Right cardiac atrium (tissue), 5 donors: ENCODE results near the gene OR52D1. TPM values are rescaled to one million over a fixed set of nuclear protein-coding genes. Genes with fewer than 3 reads are reported as not detected.

Experiments
- polyA plus RNA-seq: library from polyadenylated mRNA; stranded (reverse); fragments of 200-250 nt; gene quantifications from one replicate; pipeline ENCODE4 v1.2.3, GENCODE V29; 2013
- total RNA-seq, 4 donors: library from RNA; stranded (reverse); fragmentation: NEBNext Ultra II Directional; extraction: Animal tissue kit (Norgen Biotek cat#: 25700); gene quantifications; one replicate each; pipeline ENCODE4 v1.2.1, GENCODE V29; 2021
- donor health status: healthy with polysubstance abuse.
- donor health status: DM: no; HTN: yes; CAD: no.
- donor health status: DM: no; HTN: no; CAD: no.
- donor health status: DM: no; HTN: yes; CAD: no; lungs with severe emphysema.
- donor health status: DM: yes; HTN: yes; CAD: no.

OR52D1 gene
- total and polyA plus RNA-seq, 5 donors: not detected

Other genes starting within 250 kb of the OR52D1 start
- gene HBG1, start 238.8 kb upstream of the OR52D1 start, total RNA-seq: not detected
- gene HBG1, start 238.8 kb upstream of the OR52D1 start, polyA plus RNA-seq: not detected
- gene HBG2, start 233.9 kb upstream of the OR52D1 start, total RNA-seq: 1 to 10 TPM in 1 of 4 donors, under 1 TPM in 1, not detected in 2; 0.44 to 1.1 TPM
- gene HBG2, start 233.9 kb upstream of the OR52D1 start, polyA plus RNA-seq: 0.27 TPM
- not detected for gene HBE1, start 218.7 kb upstream of the OR52D1 start, total RNA-seq
- 0.11 TPM for gene HBE1, start 218.7 kb upstream of the OR52D1 start, polyA plus RNA-seq
- not detected for gene OR51B4, start 186.7 kb upstream of the OR52D1 start, total RNA-seq
- not detected for gene OR51B4, start 186.7 kb upstream of the OR52D1 start, polyA plus RNA-seq
- gene OR51B2, start 164.4 kb upstream of the OR52D1 start, total RNA-seq: not detected
- not detected for gene OR51B2, start 164.4 kb upstream of the OR52D1 start, polyA plus RNA-seq
- under 1 TPM in 1 of 4 donors, not detected in 3; 0.33 TPM for gene OR51B5, start 145.2 kb upstream of the OR52D1 start, total RNA-seq
- gene OR51B5, start 145.2 kb upstream of the OR52D1 start, polyA plus RNA-seq: 0.14 TPM
- gene OR51B6, start 137.2 kb upstream of the OR52D1 start, total RNA-seq: not detected
- not detected for gene OR51B6, start 137.2 kb upstream of the OR52D1 start, polyA plus RNA-seq
- not detected for gene OR51M1, start 104.9 kb upstream of the OR52D1 start, total RNA-seq
- gene OR51M1, start 104.9 kb upstream of the OR52D1 start, polyA plus RNA-seq: not detected
- not detected for gene OR51Q1, start 66.6 kb upstream of the OR52D1 start, total RNA-seq
- not detected for gene OR51Q1, start 66.6 kb upstream of the OR52D1 start, polyA plus RNA-seq
- not detected for gene OR51I1, start 47.2 kb upstream of the OR52D1 start, total RNA-seq
- not detected for gene OR51I1, start 47.2 kb upstream of the OR52D1 start, polyA plus RNA-seq
- gene OR51I2, start 39.4 kb upstream of the OR52D1 start, total RNA-seq: not detected
- not detected for gene OR51I2, start 39.4 kb upstream of the OR52D1 start, polyA plus RNA-seq
- under 1 TPM in 2 of 4 donors, not detected in 2; 0.14 to 0.29 TPM for gene UBQLN3, start 21.3 kb downstream of the OR52D1 start, total RNA-seq
- gene UBQLN3, start 21.3 kb downstream of the OR52D1 start, polyA plus RNA-seq: 0.05 TPM
- gene UBQLNL, start 28.0 kb downstream of the OR52D1 start, total RNA-seq: under 1 TPM in 3 of 4 donors, not detected in 1; 0.20 to 0.28 (median 0.21) TPM
- gene UBQLNL, start 28.0 kb downstream of the OR52D1 start, polyA plus RNA-seq: 0.18 TPM
- not detected for gene OR52H1, start 59.9 kb downstream of the OR52D1 start, total RNA-seq
- gene OR52H1, start 59.9 kb downstream of the OR52D1 start, polyA plus RNA-seq: not detected
- not detected for gene OR52B6, start 92.2 kb downstream of the OR52D1 start, total RNA-seq
- not detected for gene OR52B6, start 92.2 kb downstream of the OR52D1 start, polyA plus RNA-seq
- gene TRIM6, start 108.0 kb downstream of the OR52D1 start, total RNA-seq: 1 to 10 TPM in 3 of 4 donors, under 1 TPM in 1; 0.81 to 2.4 (median 2.0) TPM
- gene TRIM6, start 108.0 kb downstream of the OR52D1 start, polyA plus RNA-seq: 1.1 TPM
- gene TRIM34, start 136.3 kb downstream of the OR52D1 start, total RNA-seq: 1 to 10 TPM; 2.5 to 3.5 (median 2.9) TPM
- gene TRIM34, start 136.3 kb downstream of the OR52D1 start, polyA plus RNA-seq: 1.8 TPM
- 10 to 100 TPM in 2 of 4 donors, 1 to 10 TPM in 2; 7.9 to 11.7 (median 9.6) TPM for gene TRIM5, start 196.4 kb downstream of the OR52D1 start, total RNA-seq
- gene TRIM5, start 196.4 kb downstream of the OR52D1 start, polyA plus RNA-seq: 6.3 TPM
- 10 to 100 TPM; 23.1 to 24.2 (median 24.1) TPM for gene TRIM22, start 201.1 kb downstream of the OR52D1 start, total RNA-seq
- gene TRIM22, start 201.1 kb downstream of the OR52D1 start, polyA plus RNA-seq: 14.4 TPM
- not detected for gene OR56B1, start 247.8 kb downstream of the OR52D1 start, total RNA-seq
- not detected for gene OR56B1, start 247.8 kb downstream of the OR52D1 start, polyA plus RNA-seq